Renal pelvis (tissue), 4 donors: Measurements from ENCODE around the gene PLCH1. TPM values are rescaled to one million over a fixed set of nuclear protein-coding genes. Genes with fewer than 3 reads are reported as not detected.

Experiments
- DNase-seq: peaks from one replicate; pipeline ENCODE4 v3.0.0-alpha.2; 2013
- polyA plus RNA-seq, 3 donors: library from polyadenylated mRNA; unstranded; fragments of 120-200 nt; gene quantifications; one replicate each; pipeline ENCODE4 v1.2.1, GENCODE V29; 2013; ENCODE audit not compliant: insufficient read length in 3 of 3

Gene PLCH1
- polyA plus RNA-seq, 3 donors = 10.7 to 12.8 (median 12.0) TPM

- no peak for DNase-seq
Observed at GRCh38 chr3:155481591-155481990, 263.3 kb downstream of the PLCH1 start.

DNA sequence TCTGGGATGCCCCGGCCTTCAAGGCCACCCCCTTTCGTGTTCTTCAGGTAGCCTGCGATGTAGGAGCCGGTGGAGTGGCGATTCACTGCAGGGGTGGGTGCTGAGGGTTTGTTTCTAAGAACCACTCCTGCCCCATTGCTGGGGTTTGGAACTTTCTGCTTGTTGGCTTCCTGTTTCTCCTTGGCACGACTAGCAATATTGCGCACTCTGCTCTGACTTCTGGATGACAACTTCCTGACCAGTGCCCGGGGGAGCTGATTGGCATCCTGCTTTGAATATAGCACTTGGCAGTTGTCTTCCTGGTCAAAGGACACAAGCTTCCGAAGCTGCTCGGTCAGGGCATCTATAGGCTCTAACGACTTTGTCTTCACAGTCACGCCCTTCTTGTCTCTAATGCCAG lies 263.8 kb downstream of the PLCH1 start:
- DNase-seq = no peak

DNA sequence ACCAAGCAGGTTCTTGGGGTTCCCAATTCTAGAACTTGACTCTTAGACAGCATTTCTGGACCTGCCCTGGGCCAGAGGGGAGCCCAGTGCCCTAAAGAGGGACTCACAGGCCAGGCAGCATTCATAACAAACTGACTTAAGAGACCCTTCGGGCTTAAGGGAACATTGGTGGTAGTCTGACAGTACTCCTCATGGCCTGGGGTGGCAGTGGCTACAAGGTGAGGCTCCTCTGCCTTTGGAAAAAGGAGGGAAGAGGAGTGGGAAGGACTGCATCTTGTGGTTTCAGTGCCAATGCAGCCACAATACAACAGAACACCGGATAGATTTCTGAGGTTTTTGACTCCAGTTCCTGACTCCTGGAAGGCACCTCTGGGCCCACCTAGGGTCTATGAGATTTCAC lies 279.2 kb downstream of the PLCH1 start:
- no peak for DNase-seq

GRCh38 chr3:155462672-155463071 lies 282.2 kb downstream of the PLCH1 start:
- DNase-seq = no peak

- DNase-seq = no peak
Observed at GRCh38 chr3:155457591-155457990, 287.3 kb downstream of the PLCH1 start.

GRCh38 chr3:155455765-155456164 lies 289.1 kb downstream of the PLCH1 start:
- DNase-seq = no peak

DNA sequence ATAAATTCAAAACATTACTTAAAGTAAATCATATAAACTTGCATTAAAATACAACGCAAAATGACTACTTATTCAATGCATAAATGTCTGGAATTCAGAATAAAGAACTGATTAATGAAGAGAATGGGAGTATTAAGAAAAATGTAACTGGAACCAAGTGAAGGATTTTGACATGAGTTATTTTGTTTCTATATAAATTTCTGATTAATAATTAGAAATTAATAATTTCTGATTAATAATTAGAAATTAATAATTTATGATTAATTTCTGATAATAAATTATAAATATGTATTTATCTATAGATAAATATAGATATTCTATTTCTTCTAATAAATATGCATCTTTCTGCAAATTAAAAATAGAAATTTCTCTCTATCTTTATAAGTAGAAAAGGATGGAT lies 291.4 kb downstream of the PLCH1 start:
- DNase-seq = no peak

GRCh38 chr3:155449613-155450267 lies 295.1 kb downstream of the PLCH1 start:
- DNase-seq = no peak

GRCh38 chr3:155448531-155448930 lies 296.3 kb downstream of the PLCH1 start:
- no peak for DNase-seq

DNA sequence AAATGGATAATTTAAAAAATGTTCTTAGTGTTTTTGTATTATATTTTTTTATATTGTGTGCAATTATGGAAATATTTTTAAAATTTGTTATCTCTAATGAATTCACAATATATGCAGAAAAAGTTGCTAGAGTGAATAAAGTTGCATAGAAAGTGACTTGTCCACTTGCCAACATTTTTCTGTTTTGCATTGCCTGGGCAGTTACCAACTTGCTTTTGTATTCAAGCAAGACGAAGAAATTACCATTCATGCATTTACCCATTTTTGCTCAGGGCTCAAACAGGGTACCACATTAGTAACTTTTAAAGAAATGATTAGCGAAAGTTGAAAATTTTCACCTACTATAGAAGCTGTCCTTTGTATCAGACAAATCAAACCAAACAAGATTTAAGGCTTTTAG lies 298.5 kb downstream of the PLCH1 start:
- DNase-seq = no peak

- DNase-seq = no peak
Observed at GRCh38 chr3:155444771-155445170, 300.1 kb downstream of the PLCH1 start.

- no peak for DNase-seq
Observed at GRCh38 chr3:155443815-155444214, 301.1 kb downstream of the PLCH1 start.

- DNase-seq = no peak
Observed at GRCh38 chr3:155442072-155442471, 302.8 kb downstream of the PLCH1 start.

GRCh38 chr3:155441506-155441905 lies 303.4 kb downstream of the PLCH1 start:
- DNase-seq = peak; percentile 30

DNA sequence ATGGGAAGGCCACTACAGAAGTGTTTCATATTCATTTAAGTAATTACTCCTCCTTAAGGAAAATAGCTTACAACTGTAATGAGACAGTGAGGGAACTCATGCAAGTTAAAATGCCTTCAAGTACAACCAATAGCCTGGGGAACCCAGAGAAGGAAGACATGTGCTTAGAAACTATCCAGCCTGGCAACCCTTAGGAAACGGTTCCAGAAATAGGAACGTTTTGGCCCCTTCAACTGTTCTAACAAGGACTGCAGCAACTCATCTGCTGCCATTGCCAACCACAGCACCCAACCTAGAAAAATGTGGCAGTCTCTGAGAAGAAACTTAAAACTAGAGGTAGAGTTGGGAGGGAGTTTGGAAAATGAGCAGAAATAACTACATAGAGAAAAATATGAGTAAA lies 303.8 kb downstream of the PLCH1 start:
- no peak for DNase-seq

- no peak for DNase-seq
Observed at GRCh38 chr3:155435821-155436220, 309.1 kb downstream of the PLCH1 start.

DNA sequence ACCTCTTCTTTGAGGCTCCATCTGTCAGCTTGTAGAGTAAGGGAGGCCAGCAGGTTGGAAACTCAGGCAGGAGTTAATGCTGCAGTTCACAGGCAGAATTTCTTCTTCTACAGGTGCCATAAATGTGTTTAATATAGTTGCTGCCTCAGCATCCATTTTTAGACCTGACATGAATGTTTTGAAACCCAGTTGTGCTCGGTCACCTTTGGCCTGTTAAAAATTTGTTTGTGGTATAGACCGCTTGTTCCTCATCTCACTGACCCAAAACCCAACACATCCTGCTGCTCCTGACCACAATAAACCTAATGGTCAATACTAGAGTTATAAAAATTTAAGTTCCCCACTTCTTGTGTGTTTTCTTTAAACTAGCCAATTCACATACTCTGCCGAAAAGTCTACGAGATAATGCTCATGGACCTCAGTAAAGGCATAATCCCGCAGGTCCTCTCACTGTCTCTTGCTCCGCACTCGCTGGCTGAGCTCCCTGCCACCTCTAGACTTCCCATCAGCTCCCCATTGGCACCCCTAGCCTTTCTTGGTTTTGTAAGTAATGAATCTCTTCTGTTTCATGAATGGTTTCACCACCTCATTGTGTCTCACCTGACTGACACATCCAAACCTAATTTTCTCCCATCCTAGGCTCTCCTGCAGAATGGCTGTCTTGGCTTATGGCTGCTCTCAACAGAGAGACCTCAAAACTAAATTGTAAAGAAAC lies 312.9 kb downstream of the PLCH1 start:
- no peak for DNase-seq

DNA sequence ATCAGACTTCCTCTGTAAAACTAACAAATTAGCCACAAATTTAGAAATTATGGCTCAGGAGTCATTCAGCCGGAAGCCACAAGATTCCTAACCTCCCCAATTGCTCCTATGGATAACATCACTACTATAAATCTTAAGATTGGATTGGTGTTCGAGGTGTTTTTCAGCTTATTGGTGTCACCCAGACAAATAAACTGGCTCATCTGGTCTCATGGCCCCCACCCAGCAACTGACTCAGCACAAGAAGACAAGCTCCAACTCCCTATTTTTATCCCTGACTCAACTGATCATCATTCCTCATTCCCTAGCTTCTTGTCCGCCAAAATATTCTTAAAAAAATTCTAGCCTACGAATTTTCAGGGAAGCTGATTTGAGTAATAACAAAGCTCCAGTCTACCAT lies 316.3 kb downstream of the PLCH1 start:
- no peak for DNase-seq

DNA sequence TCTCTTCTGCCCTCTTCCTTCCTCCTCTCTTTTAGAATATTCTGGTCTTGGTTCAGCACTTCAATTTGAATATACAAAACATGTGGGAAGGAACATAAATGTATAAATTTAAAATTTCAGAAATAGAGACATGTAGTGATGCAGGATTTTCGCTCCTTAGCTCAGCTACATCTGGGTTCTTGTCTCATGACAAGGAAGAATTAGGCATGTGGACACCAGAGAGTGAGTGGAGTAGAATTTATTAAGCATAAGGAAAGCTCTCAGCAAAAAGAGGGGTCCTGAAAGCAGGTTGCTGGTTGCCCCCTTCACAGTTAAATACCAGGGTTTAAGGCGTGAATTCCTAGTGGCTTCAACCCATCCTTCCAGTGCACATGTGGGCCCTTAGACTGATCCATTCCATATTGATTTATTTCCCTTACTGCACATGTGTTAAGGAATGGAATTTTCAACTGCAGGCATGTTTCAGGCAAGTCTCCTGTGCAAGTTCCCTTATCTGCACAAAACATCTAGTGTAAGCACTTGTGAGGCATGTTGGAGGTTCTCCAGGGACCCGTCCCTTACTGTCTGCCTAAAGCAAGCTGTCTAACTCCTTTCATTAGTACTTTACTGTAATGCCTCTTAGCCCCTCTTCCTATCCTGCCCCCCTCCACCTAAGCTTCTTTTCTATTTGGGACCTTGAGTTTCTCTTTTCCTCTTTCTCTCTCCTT lies 318.2 kb downstream of the PLCH1 start:
- DNase-seq = no peak

GRCh38 chr3:155425396-155425795 lies 319.5 kb downstream of the PLCH1 start:
- DNase-seq = no peak

GRCh38 chr3:155424323-155424710 lies 320.6 kb downstream of the PLCH1 start:
- DNase-seq = no peak

DNA sequence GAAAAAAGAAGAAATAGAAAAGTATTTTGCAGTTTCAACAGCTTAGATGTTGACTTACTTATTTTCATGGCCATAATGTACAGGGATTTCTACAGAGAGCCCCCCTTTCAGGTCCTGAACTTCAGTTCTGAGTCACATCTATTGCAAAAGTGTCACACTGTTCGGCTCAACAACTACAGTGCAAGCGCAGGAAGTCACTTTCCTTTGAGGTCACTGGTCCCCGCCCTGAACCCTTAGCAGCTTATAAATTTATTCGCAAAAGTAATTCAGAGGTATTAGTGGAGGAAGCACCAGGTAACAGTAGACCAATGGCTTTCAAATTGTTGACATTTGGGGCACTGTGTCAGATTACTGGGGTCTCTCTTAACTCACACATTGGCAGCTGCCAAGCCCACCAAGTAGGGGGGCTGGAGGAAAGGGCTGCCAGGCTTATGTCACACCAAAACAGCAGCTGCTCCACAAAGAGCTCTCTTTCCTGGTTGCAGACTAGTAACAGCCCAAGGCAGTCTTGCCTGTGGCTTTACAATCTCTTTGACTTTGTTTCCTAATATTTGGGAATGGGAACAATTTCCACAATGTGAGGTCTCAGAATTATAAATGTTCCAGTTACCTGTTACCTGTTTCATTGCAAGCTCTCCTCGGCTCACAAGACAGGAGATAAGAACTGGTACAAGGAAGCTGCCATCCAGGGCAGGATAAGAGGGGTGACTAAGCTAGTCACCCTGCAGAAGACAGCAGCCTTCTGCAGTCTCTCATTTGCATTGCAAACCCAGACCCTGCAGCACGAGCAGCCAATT lies 321.1 kb downstream of the PLCH1 start:
- DNase-seq = no peak
